ENCODE data around the gene GABARAP.

Gene GABARAP

GRCh38 chr17:7239091-7240027 lies 2.9 kb downstream of the GABARAP start, which contains the start of gene PHF23:
PHF23 (minus strand) TSS chr17:7239457; CDS start chr17:7239279, 178 bp downstream.
- DNase-seq (ENCODE audit: low spot score): peak; percentile 99

GRCh38 chr17:7238420-7239090 lies 3.7 kb downstream of the GABARAP start:
- peak; percentile 32 for DNase-seq (ENCODE audit: low spot score)

GRCh38 chr17:7237761-7238419 lies 4.4 kb downstream of the GABARAP start:
- peak; percentile 82 for DNase-seq (ENCODE audit: low spot score)

GRCh38 chr17:7237266-7237760 lies 4.9 kb downstream of the GABARAP start:
- no peak for DNase-seq (ENCODE audit: low spot score)

GRCh38 chr17:7236808-7237207 lies 5.4 kb downstream of the GABARAP start:
- no peak for DNase-seq (ENCODE audit: low spot score)

GRCh38 chr17:7235693-7236665 lies 6.3 kb downstream of the GABARAP start:
- DNase-seq (ENCODE audit: low spot score): no peak

- DNase-seq (ENCODE audit: low spot score): peak; percentile 95
These were observed 7.9 kb downstream of the GABARAP start, which contains the start of gene DVL2 for GRCh38 chr17:7234083-7234951. DVL2 (minus strand) TSS chr17:7234517; CDS start chr17:7234262, 255 bp downstream.

GRCh38 chr17:7233701-7234082 lies 8.6 kb downstream of the GABARAP start:
- no peak for DNase-seq (ENCODE audit: low spot score)

GRCh38 chr17:7232114-7232513 lies 10.1 kb downstream of the GABARAP start:
- DNase-seq (ENCODE audit: low spot score): no peak

- DNase-seq (ENCODE audit: low spot score): no peak
These were observed 12.7 kb downstream of the GABARAP start for GRCh38 chr17:7229504-7229903.

GRCh38 chr17:7228920-7229319 lies 13.3 kb downstream of the GABARAP start:
- DNase-seq (ENCODE audit: low spot score): no peak

GRCh38 chr17:7226721-7227710 lies 15.2 kb downstream of the GABARAP start:
- DNase-seq (ENCODE audit: low spot score): no peak

- no peak for DNase-seq (ENCODE audit: low spot score)
These were observed 16.4 kb downstream of the GABARAP start for GRCh38 chr17:7225711-7226331.

GRCh38 chr17:7224661-7225111 lies 17.6 kb downstream of the GABARAP start:
- DNase-seq (ENCODE audit: low spot score): no peak

GRCh38 chr17:7224110-7224509 lies 18.1 kb downstream of the GABARAP start:
- no peak for DNase-seq (ENCODE audit: low spot score)

- no peak for DNase-seq (ENCODE audit: low spot score)
These were observed 18.9 kb downstream of the GABARAP start for GRCh38 chr17:7223375-7223774.

- DNase-seq (ENCODE audit: low spot score): no peak
These were observed 19.3 kb downstream of the GABARAP start for GRCh38 chr17:7222972-7223292.
